Stomach smooth muscle (tissue), 2 donors: Measurements from ENCODE around the gene URI1.

ENCODE experiments used
- H3K27ac ChIP-seq: one replicate; pipeline ENCODE4 v1.7.0; 2013; ENCODE audit warnings: mild to moderate bottlenecking, low read length, inconsistent platforms
- H3K27me3 ChIP-seq, 2 donors: one replicate each; pipeline ENCODE4 v1.7.0; 2013; ENCODE audit warnings: low read length in 2 of 2; ENCODE audit not compliant: insufficient read depth in 2 of 2, control insufficient read depth in 1 of 2
- H3K36me3 ChIP-seq, 2 donors: one replicate each; pipeline ENCODE4 v1.7.0; 2013; ENCODE audit warnings: low read length in 2 of 2; ENCODE audit not compliant: control insufficient read depth in 2 of 2, insufficient read depth in 2 of 2
- H3K4me1 ChIP-seq: one replicate; pipeline ENCODE4 v1.7.0; 2013; ENCODE audit warnings: low read length; ENCODE audit not compliant: control insufficient read depth, insufficient read depth
- H3K4me3 ChIP-seq, 2 donors: one replicate each; pipeline ENCODE4 v1.7.0; 2013; ENCODE audit warnings: low read length in 2 of 2
- H3K9ac ChIP-seq, 2 donors: one replicate each; pipeline ENCODE4 v1.7.0; 2013; ENCODE audit warnings: low read length in 2 of 2, mild to moderate bottlenecking in 1 of 2
- H3K9me3 ChIP-seq, 2 donors: one replicate each; pipeline ENCODE4 v1.7.0; 2013; ENCODE audit warnings: low read length in 2 of 2; ENCODE audit not compliant: control insufficient read depth in 2 of 2
- donor health status: healthy.
- donor health status: Pancreatic carcinoma.

URI1 gene

GRCh38 chr19:30056580-30056979 lies 114.5 kb downstream of the URI1 start:
- no peak overlapping the region for H3K4me3 ChIP-seq
- peaks cover 2% of the 10 kb centered on the region for H3K4me1 ChIP-seq
- H3K27ac ChIP-seq = no peak overlapping the region
- H3K9me3 ChIP-seq = no peaks in the 10 kb centered on the region
- no peak overlapping the region for H3K9ac ChIP-seq
- H3K27me3 ChIP-seq = no peaks in the 10 kb centered on the region
- H3K36me3 ChIP-seq = no peaks in the 10 kb centered on the region

GRCh38 chr19:30059741-30060457 lies 117.9 kb downstream of the URI1 start:
- no peak overlapping the region for H3K9ac ChIP-seq
- peaks cover 0 to 2% of the 10 kb centered on the region in 2 donors for H3K27me3 ChIP-seq
- no peaks in the 10 kb centered on the region for H3K36me3 ChIP-seq
- no peaks in the 10 kb centered on the region for H3K9me3 ChIP-seq
- no peak overlapping the region for H3K4me3 ChIP-seq
- no peak overlapping the region for H3K27ac ChIP-seq
- no peaks in the 10 kb centered on the region for H3K4me1 ChIP-seq

- H3K27ac ChIP-seq = no peak overlapping the region
- H3K9ac ChIP-seq = no peak overlapping the region
- no peaks in the 10 kb centered on the region for H3K4me1 ChIP-seq
- no peak overlapping the region for H3K4me3 ChIP-seq
- H3K27me3 ChIP-seq = peaks cover 0 to 2% of the 10 kb centered on the region in 2 donors
- no peaks in the 10 kb centered on the region for H3K36me3 ChIP-seq
- H3K9me3 ChIP-seq = no peaks in the 10 kb centered on the region
These were observed 118.6 kb downstream of the URI1 start for GRCh38 chr19:30060531-30061222.

- Histone ChIP-seq H3K4me3 (no peak overlapping the region), H3K4me1 (no peaks in the 10 kb centered on the region), H3K9me3 (no peaks in the 10 kb centered on the region), H3K36me3 (no peaks in the 10 kb centered on the region), H3K27me3 (peaks cover 0 to 2% of the 10 kb centered on the region in 2 donors), H3K9ac (no peak overlapping the region), H3K27ac (no peak overlapping the region)
These were observed 119.4 kb downstream of the URI1 start for GRCh38 chr19:30061223-30062064.

DNA sequence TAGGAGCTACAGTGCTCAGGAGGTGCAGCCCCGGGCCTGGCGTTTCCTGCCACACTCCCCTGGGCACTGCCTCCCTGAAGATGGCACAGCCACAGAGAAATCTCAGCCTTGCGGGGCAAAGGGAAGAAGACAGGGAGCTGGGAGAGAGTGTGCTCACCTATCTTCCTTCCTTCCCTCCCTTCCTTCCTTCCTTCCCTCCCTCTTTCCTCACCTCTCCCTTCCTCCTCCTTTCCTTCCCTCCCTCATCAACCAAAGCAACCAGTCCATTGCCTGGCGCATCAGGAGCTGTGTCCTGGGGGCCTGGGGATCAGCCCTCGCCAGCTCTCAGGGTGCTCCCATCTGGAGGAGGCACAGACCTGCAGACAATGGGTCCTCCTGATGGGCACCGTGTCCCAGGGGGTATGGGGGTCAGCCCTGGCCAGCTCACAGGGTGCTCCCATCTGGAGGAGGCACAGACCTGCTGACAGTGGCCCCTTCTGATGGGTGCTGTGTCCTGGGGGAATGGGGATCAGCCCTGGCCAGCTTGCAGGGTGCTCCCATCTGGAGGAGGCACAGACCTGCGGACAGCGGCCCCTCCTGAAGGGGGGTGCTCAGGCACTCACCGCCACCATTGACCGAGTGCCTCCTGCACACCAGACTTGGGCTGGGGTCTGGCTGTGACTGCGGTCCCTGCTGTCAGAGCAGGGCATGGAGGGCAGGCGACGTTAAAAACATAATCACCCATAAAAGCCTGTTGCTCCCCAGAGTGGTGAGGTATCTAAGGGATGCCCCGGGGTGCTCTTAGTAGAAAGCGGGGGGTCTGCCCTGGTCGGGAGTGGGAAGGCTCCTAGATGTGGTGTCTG lies 120.2 kb downstream of the URI1 start:
- Histone ChIP-seq H3K4me3 (no peak overlapping the region), H3K4me1 (no peaks in the 10 kb centered on the region), H3K36me3 (no peaks in the 10 kb centered on the region), H3K9ac (no peak overlapping the region), H3K27ac (no peak overlapping the region), H3K9me3 (no peaks in the 10 kb centered on the region), H3K27me3 (peaks cover 0 to 2% of the 10 kb centered on the region in 2 donors)

GRCh38 chr19:30062907-30063649 lies 121.0 kb downstream of the URI1 start:
- Histone ChIP-seq H3K27me3 (peaks cover 0 to 2% of the 10 kb centered on the region in 2 donors), H3K4me1 (no peaks in the 10 kb centered on the region), H3K27ac (no peak overlapping the region), H3K9ac (no peak overlapping the region), H3K9me3 (no peaks in the 10 kb centered on the region), H3K36me3 (no peaks in the 10 kb centered on the region), H3K4me3 (no peak overlapping the region)

DNA sequence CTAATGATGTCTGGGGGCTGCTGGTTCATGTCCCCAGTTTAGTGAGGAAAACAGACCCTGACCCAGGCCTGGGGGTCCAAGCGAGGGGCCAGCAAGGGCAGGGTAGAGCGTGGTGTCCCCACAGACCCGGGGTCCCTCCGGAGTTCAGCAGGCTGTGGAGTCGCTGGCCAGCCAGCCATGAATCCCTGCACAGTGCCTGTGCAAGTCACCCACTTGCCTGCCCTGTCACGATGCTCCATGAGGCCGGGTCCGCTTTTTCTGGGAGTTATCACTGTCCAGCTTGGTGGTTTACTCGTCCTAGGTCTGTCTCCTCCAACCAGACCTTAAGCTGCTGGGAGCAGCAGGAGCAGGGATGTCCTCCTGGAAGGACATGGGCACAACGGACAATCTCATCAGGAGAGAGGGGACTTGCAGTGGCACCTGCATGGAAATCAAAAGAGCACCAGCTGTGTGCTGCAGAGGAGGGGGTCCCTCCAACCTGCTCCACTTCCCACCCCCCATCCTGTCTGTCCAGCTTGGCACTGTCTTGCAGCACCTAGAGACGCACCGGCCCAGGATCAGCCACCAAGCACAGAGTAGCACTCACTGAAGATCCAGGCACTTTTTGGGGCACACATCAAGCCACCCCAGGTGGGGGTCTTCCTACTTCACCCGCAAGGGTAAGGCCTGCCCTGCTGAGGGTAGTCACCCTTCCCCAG lies 121.8 kb downstream of the URI1 start:
- H3K4me1 ChIP-seq = no peaks in the 10 kb centered on the region
- no peaks in the 10 kb centered on the region for H3K9me3 ChIP-seq
- H3K9ac ChIP-seq = no peak overlapping the region
- peaks cover 0 to 2% of the 10 kb centered on the region in 2 donors for H3K27me3 ChIP-seq
- H3K4me3 ChIP-seq = no peak overlapping the region
- H3K27ac ChIP-seq = no peak overlapping the region
- H3K36me3 ChIP-seq = no peaks in the 10 kb centered on the region

DNA sequence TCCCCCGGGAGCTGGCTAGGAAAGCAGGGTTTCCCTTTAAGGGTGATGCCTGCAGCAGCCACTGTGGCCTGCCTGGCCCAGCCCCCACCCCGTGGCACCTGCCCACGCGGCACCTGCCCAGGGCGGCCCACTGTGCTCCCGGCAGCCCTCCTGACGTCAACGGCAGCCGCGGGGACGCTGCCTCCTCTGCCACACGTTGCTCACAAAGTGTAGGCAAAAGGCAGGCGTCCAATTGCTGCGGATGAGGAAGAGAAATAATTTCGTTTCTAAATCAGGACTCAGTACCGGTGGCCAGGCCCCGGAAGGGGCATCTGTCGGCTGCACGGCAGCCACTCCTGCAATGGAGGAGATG lies 122.3 kb downstream of the URI1 start:
- Histone ChIP-seq H3K9ac (no peak overlapping the region), H3K36me3 (no peaks in the 10 kb centered on the region), H3K4me1 (no peaks in the 10 kb centered on the region)

DNA sequence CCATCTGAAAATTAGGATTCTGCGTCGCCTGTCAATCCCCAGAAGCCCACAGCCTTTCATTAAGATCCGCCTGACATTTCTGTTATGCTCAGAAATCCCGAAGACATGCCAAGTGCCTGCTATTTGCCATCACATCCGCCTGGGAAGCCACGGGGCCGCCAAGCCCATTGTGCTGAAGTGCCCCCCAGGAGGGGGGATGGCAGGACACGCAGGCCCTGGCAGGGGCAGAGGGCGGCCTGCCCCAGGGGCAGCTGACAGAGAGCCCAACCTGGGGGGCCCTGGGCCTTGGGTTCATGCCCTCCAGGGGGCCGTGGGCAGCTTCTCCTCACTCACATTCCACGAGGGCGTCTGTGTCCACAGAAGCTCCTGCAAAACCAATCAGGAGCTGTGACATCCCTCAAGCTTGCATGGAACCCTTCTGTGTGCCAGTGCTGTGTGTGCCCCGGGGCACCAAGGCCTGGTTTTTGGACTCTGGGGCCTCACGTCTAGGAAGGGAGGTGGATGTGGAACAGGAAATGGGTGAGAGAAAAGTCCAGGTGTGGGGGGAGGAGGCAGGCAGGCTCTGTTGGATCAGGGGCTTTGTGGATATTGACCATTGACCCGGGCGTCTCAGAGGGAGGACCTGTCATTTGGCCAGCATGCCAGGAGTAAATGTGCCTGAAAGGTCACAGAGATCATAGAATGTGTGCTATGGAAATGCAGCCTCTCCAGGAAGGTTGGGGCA lies 122.9 kb downstream of the URI1 start:
- no peak overlapping the region for H3K4me3 ChIP-seq
- H3K9ac ChIP-seq = no peak overlapping the region
- no peaks in the 10 kb centered on the region for H3K36me3 ChIP-seq
- no peak overlapping the region for H3K27ac ChIP-seq
- H3K4me1 ChIP-seq = no peaks in the 10 kb centered on the region
- H3K9me3 ChIP-seq = no peaks in the 10 kb centered on the region
- peaks cover 0 to 2% of the 10 kb centered on the region in 2 donors for H3K27me3 ChIP-seq

More for the DNA sequence above, 122.3 kb downstream of the URI1 start:
- H3K27me3 ChIP-seq = peaks cover 0 to 2% of the 10 kb centered on the region in 2 donors
- H3K9me3 ChIP-seq = no peaks in the 10 kb centered on the region
- H3K4me3 ChIP-seq = no peak overlapping the region
- no peak overlapping the region for H3K27ac ChIP-seq
